ENCODE measurements around the gene FBXO42. TPM values are rescaled to one million over a fixed set of nuclear protein-coding genes. Genes with fewer than 3 reads are reported as not detected.

Gene FBXO42
- total and polyA plus RNA-seq, 2 donors (not counting 1 experiment from before 2014, with no cell fraction given) = 10.4 to 13.5 TPM

DNA sequence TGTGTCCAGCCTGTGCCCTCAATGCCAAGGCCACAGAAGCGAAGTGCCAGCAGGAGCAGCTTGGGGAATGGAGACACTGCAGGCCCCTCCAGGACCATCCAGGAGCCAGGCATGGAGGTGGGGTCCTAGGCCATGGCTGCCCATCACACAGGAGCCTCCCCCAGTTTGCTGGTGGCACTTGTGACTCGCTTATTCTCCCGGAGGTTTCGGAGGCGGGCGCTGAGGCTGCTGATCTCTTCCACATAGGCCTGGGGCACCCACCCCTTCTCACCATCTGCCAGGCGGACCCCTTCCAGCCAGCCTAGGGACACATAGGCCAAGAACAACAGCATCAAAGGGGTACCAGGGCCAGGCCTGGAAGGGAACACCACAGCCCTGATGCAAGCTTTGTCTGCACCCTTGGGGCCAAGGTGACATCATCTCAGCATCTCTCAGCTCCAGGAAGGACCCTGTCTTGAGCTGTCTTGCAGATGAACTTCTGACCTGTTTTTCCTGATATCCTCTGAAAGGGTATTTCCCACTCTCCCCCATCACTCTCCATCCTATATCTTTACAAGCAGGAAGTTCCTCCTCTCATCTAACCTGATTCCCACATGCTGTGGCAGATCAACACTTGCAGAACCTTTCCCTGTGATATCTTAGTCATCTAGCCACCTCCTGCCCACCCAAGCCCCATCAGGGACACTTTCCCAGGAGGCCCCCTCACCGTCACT is 153.7 kb downstream of the FBXO42 start:
- no peaks in the 10 kb centered on the region for H3K79me2 ChIP-seq (ENCODE audit: control insufficient read depth, insufficient read depth, low read length)
- H3K4me2 ChIP-seq (ENCODE audit: extremely low read depth, insufficient read depth, low read length) = no peak overlapping the region
- no peak overlapping the region for H3K9ac ChIP-seq (ENCODE audit: insufficient read depth, low read length)
- no peaks in the 10 kb centered on the region for H3K36me3 ChIP-seq (ENCODE audit: control insufficient read depth, insufficient read depth, low read length)
- H4K20me1 ChIP-seq (ENCODE audit: control insufficient read depth, extremely low read depth, insufficient read depth, low read length) = no peaks in the 10 kb centered on the region
- H2AFZ ChIP-seq (ENCODE audit: low read length) = no peak overlapping the region
- no peaks in the 10 kb centered on the region for H3K9me3 ChIP-seq (ENCODE audit: control insufficient read depth, insufficient read depth, low read depth, low read length)
- H3K4me3 ChIP-seq (replicated peaks in 1 of 4; ENCODE audit: control extremely low read depth in 1 of 4, insufficient read depth in 1 of 4, low read depth in 3 of 4, low read length in 4 of 4) = no peak overlapping the region
- TF ChIP-seq EZH2 (IDR thresholded peaks at IDR 0.05; ENCODE audit: low read length, missing control alignments) = no peak
- TF ChIP-seq, protein P1, sequence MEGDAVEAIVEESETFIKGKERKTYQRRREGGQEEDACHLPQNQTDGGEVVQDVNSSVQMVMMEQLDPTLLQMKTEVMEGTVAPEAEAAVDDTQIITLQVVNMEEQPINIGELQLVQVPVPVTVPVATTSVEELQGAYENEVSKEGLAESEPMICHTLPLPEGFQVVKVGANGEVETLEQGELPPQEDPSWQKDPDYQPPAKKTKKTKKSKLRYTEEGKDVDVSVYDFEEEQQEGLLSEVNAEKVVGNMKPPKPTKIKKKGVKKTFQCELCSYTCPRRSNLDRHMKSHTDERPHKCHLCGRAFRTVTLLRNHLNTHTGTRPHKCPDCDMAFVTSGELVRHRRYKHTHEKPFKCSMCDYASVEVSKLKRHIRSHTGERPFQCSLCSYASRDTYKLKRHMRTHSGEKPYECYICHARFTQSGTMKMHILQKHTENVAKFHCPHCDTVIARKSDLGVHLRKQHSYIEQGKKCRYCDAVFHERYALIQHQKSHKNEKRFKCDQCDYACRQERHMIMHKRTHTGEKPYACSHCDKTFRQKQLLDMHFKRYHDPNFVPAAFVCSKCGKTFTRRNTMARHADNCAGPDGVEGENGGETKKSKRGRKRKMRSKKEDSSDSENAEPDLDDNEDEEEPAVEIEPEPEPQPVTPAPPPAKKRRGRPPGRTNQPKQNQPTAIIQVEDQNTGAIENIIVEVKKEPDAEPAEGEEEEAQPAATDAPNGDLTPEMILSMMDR (conservative IDR thresholded peaks at IDR 0.05 in 1 of 2, IDR thresholded peaks at IDR 0.05 in 1 of 2; ENCODE audit: low read depth in 1 of 2, low read length in 2 of 2) = no peak
- H3K27me3 ChIP-seq (ENCODE audit: control insufficient read depth, insufficient read depth, low read length) = no peaks in the 10 kb centered on the region
- H3K4me1 ChIP-seq (ENCODE audit: control insufficient read depth, extremely low read depth, insufficient read depth, low read length) = no peaks in the 10 kb centered on the region
- H3K27ac ChIP-seq (ENCODE audit: insufficient read depth, low read length) = no peak overlapping the region
- no peak for DNase-seq (ENCODE audit: low read depth in 2 of 2)

DNA sequence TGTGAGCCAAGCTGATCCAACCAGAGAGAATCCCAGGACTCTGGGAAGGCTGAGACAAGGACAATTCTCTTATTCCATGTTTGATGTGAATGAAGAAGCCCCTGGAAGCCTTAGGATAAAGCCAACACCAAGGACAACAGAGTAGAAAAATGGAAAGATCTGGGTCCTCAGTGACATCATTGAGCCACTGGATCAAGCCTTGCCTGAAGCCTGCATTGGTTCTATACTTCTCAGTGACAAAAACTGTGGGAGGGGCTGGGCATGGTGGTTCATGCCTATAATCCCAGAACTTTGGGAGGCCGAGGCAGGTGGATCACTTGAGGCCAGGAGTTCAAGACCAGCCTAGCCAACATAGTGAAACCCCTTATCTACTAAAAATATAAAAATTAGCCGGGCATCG is 155.4 kb downstream of the FBXO42 start:
- Histone ChIP-seq H3K27ac (ENCODE audit: insufficient read depth, low read length) (no peak overlapping the region), H3K79me2 (ENCODE audit: control insufficient read depth, insufficient read depth, low read length) (no peaks in the 10 kb centered on the region), H2AFZ (ENCODE audit: low read length) (no peak overlapping the region), H3K4me2 (ENCODE audit: extremely low read depth, insufficient read depth, low read length) (no peak overlapping the region), H4K20me1 (ENCODE audit: control insufficient read depth, extremely low read depth, insufficient read depth, low read length) (no peaks in the 10 kb centered on the region), H3K9ac (ENCODE audit: insufficient read depth, low read length) (no peak overlapping the region), H3K4me3 (replicated peaks in 1 of 4; ENCODE audit: control extremely low read depth in 1 of 4, insufficient read depth in 1 of 4, low read depth in 3 of 4, low read length in 4 of 4) (no peak overlapping the region), H3K9me3 (ENCODE audit: control insufficient read depth, insufficient read depth, low read depth, low read length) (no peaks in the 10 kb centered on the region), H3K36me3 (ENCODE audit: control insufficient read depth, insufficient read depth, low read length) (no peaks in the 10 kb centered on the region), H3K27me3 (ENCODE audit: control insufficient read depth, insufficient read depth, low read length) (no peaks in the 10 kb centered on the region), H3K4me1 (ENCODE audit: control insufficient read depth, extremely low read depth, insufficient read depth, low read length) (no peaks in the 10 kb centered on the region)
- no peak for DNase-seq (ENCODE audit: low read depth in 2 of 2)
- TF ChIP-seq, protein P1 (conservative IDR thresholded peaks at IDR 0.05 in 1 of 2, IDR thresholded peaks at IDR 0.05 in 1 of 2; ENCODE audit: low read depth in 1 of 2, low read length in 2 of 2) = no peak
- no peak for TF ChIP-seq EZH2 (IDR thresholded peaks at IDR 0.05; ENCODE audit: low read length, missing control alignments)

Other genes with a start within 250 kb of the FBXO42 start
- 21.1 and 24.6 TPM in 2 replicates for gene EPHA2, start 196.4 kb downstream of the FBXO42 start, total RNA-seq
- 9.8 and 22.6 TPM in 2 replicates for gene EPHA2, start 196.4 kb downstream of the FBXO42 start, polyA plus RNA-seq
- gene ARHGEF19, start 139.8 kb downstream of the FBXO42 start, total RNA-seq = 3.3 and 3.6 TPM in 2 replicates
- 2.5 and 3.3 TPM in 2 replicates for gene ARHGEF19, start 139.8 kb downstream of the FBXO42 start, polyA plus RNA-seq
- gene CPLANE2, start 115.3 kb downstream of the FBXO42 start, total RNA-seq = 12.1 and 19.2 TPM in 2 replicates
- 2.4 and 4.0 TPM in 2 replicates for gene CPLANE2, start 115.3 kb downstream of the FBXO42 start, polyA plus RNA-seq
- 20.8 and 30.1 TPM in 2 replicates for gene SZRD1, start 14.8 kb upstream of the FBXO42 start, total RNA-seq
- gene SZRD1, start 14.8 kb upstream of the FBXO42 start, polyA plus RNA-seq = 95.1 and 151 TPM in 2 replicates
- gene SPATA21, start 84.9 kb upstream of the FBXO42 start, total RNA-seq = not detected in 2 replicates
- gene SPATA21, start 84.9 kb upstream of the FBXO42 start, polyA plus RNA-seq = not detected in 2 replicates
- gene NECAP2, start 88.2 kb upstream of the FBXO42 start, total RNA-seq = 74.0 and 83.9 TPM in 2 replicates
- gene NECAP2, start 88.2 kb upstream of the FBXO42 start, polyA plus RNA-seq = 91.6 and 97.0 TPM in 2 replicates
- under 0.01 and 3,997 TPM in 2 replicates for gene RNU1-1, start 161.8 kb upstream of the FBXO42 start, total RNA-seq
- not detected in 2 replicates for gene RNU1-1, start 161.8 kb upstream of the FBXO42 start, polyA plus RNA-seq